OCI-LY3 (cell line): ENCODE results near the gene NUFIP2.
"Not testable (repeated sequence)": the region's sequence is repeated elsewhere in the genome, so short reads cannot be mapped to it uniquely, and the experiment has no call there.

Source experiments
- H2AFZ ChIP-seq: fragments of 200-600, 300-600 bp; shearing (Covaris generic); 2 replicates; pipeline ENCODE4 v1.6.0; 2014; ENCODE audit warnings: antibody characterized with exemption, low read depth, low read length
- H3K27ac ChIP-seq: fragments of 200-600, 300-600 bp; sonication (generic); 2 replicates; pipeline ENCODE4 v1.5.1; 2014; ENCODE audit warnings: mild to moderate bottlenecking, low read length, moderate library complexity, mixed read lengths
- H3K27me3 ChIP-seq: fragments of 200-600, 300-600 bp; sonication (generic); 2 replicates; pipeline ENCODE4 v1.6.1; 2014; ENCODE audit warnings: low read depth, low read length, mixed read lengths
- H3K36me3 ChIP-seq: fragments of 200-600, 300-600 bp; sonication (generic); replicated peaks from 2 replicates; pipeline ENCODE3; 2014; ENCODE audit warnings: low read depth, low read length, mixed read lengths
- H3K4me1 ChIP-seq: fragments of 300-600, 200-600 bp; sonication (generic); 2 replicates; pipeline ENCODE4 v1.6.1; 2014; ENCODE audit warnings: low read length, mixed read lengths
- H3K4me2 ChIP-seq: fragments of 200-600, 300-600 bp; sonication (generic); 2 replicates; pipeline ENCODE4 v1.6.1; 2014; ENCODE audit warnings: low read length, mixed read lengths
- H3K4me3 ChIP-seq: fragments of 300-600, 200-600 bp; sonication (generic); 2 replicates; pipeline ENCODE4 v1.5.1; 2014; ENCODE audit warnings: antibody characterized with exemption, mild to moderate bottlenecking, low read length, moderate library complexity
- H3K79me2 ChIP-seq: fragments of 300-600, 200-600 bp; shearing (Covaris generic); 2 replicates; pipeline ENCODE4 v1.6.1; 2014; ENCODE audit warnings: mild to moderate bottlenecking, low read length, mixed read lengths
- H3K9ac ChIP-seq: fragments of 300-600, 200-600 bp; shearing (Covaris generic); 2 replicates; pipeline ENCODE4 v1.6.0; 2014; ENCODE audit warnings: mild to moderate bottlenecking, low read length, moderate library complexity
- H3K9me3 ChIP-seq: fragments of 200-600, 300-600 bp; shearing (Covaris generic); 2 replicates; pipeline ENCODE4 v1.6.1; 2014; ENCODE audit warnings: low read length, mixed read lengths; ENCODE audit not compliant: insufficient read depth
- H4K20me1 ChIP-seq: fragments of 200-600, 300-600 bp; sonication (generic); 2 replicates; pipeline ENCODE4 v1.6.1; 2016; ENCODE audit warnings: low read length, mixed read lengths; ENCODE audit not compliant: insufficient read depth
- EZH2phosphoT487 ChIP-seq: fragments of 200-600 bp; shearing (Covaris generic); IDR thresholded peaks from 2 replicates; pipeline ENCODE4 v1.6.1; 2018; ENCODE audit warnings: antibody characterized with exemption, mixed run types, low read depth
- TF ChIP-seq, protein P1 (sequence below): fragments of 200-600, 300-600 bp; sonication (generic); IDR thresholded peaks from 2 replicates; pipeline ENCODE4 v1.5.1; 2014; ENCODE audit warnings: antibody characterized with exemption, low read length, low read depth

NUFIP2 gene

GRCh38 chr17:29279397-29280070 is 14.4 kb downstream of the NUFIP2 start:
- no peak overlapping the region for H3K4me2 ChIP-seq
- H3K4me1 ChIP-seq, result no peaks in the 10 kb centered on the region
- no peak overlapping the region for H3K9ac ChIP-seq
- H3K9me3 ChIP-seq, result no peaks in the 10 kb centered on the region
- peaks cover 69% of the 10 kb centered on the region for H3K36me3 ChIP-seq
- TF ChIP-seq EZH2phosphoT487, result no peak
- TF ChIP-seq, protein P1, sequence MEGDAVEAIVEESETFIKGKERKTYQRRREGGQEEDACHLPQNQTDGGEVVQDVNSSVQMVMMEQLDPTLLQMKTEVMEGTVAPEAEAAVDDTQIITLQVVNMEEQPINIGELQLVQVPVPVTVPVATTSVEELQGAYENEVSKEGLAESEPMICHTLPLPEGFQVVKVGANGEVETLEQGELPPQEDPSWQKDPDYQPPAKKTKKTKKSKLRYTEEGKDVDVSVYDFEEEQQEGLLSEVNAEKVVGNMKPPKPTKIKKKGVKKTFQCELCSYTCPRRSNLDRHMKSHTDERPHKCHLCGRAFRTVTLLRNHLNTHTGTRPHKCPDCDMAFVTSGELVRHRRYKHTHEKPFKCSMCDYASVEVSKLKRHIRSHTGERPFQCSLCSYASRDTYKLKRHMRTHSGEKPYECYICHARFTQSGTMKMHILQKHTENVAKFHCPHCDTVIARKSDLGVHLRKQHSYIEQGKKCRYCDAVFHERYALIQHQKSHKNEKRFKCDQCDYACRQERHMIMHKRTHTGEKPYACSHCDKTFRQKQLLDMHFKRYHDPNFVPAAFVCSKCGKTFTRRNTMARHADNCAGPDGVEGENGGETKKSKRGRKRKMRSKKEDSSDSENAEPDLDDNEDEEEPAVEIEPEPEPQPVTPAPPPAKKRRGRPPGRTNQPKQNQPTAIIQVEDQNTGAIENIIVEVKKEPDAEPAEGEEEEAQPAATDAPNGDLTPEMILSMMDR, result no peak
- H3K4me3 ChIP-seq, result no peak overlapping the region
- H3K27me3 ChIP-seq, result no peaks in the 10 kb centered on the region
- H2AFZ ChIP-seq, result no peak overlapping the region
- no peak overlapping the region for H3K27ac ChIP-seq
- H4K20me1 ChIP-seq, result peaks cover 89% of the 10 kb centered on the region
- peaks cover 100% of the 10 kb centered on the region for H3K79me2 ChIP-seq

- no peak overlapping the region for H2AFZ ChIP-seq
- H4K20me1 ChIP-seq, result peaks cover 91% of the 10 kb centered on the region
- no peaks in the 10 kb centered on the region for H3K9me3 ChIP-seq
- no peaks in the 10 kb centered on the region for H3K27me3 ChIP-seq
- H3K79me2 ChIP-seq, result peaks cover 100% of the 10 kb centered on the region
- no peak overlapping the region for H3K9ac ChIP-seq
- no peak overlapping the region for H3K27ac ChIP-seq
- TF ChIP-seq EZH2phosphoT487, result no peak
- H3K36me3 ChIP-seq, result peaks cover 71% of the 10 kb centered on the region
- H3K4me3 ChIP-seq, result no peak overlapping the region
- no peak overlapping the region for H3K4me2 ChIP-seq
- H3K4me1 ChIP-seq, result no peaks in the 10 kb centered on the region
Observed at GRCh38 chr17:29278692-29279091, 15.3 kb downstream of the NUFIP2 start.

- Histone ChIP-seq H3K9me3 (no peaks in the 10 kb centered on the region), H3K9ac (no peak overlapping the region), H3K36me3 (peaks cover 61% of the 10 kb centered on the region), H3K27ac (no peak overlapping the region), H3K4me1 (no peaks in the 10 kb centered on the region), H4K20me1 (peaks cover 96% of the 10 kb centered on the region), H3K4me3 (no peak overlapping the region), H3K79me2 (peaks cover 100% of the 10 kb centered on the region), H2AFZ (no peak overlapping the region), H3K27me3 (no peaks in the 10 kb centered on the region), H3K4me2 (no peak overlapping the region)
- TF ChIP-seq, protein P1, result no peak
- no peak for TF ChIP-seq EZH2phosphoT487
Observed at GRCh38 chr17:29273924-29274323, 20.0 kb downstream of the NUFIP2 start.

GRCh38 chr17:29271980-29272379 is 22.0 kb downstream of the NUFIP2 start:
- not testable (repeated sequence) for H2AFZ ChIP-seq, H3K4me2 ChIP-seq, H3K27ac ChIP-seq, H3K4me1 ChIP-seq, H3K27me3 ChIP-seq, H3K9me3 ChIP-seq, H3K9ac ChIP-seq, H3K4me3 ChIP-seq
- Histone ChIP-seq H3K36me3 (peaks cover 52% of the 10 kb centered on the region), H4K20me1 (peaks cover 93% of the 10 kb centered on the region), H3K79me2 (peaks cover 99% of the 10 kb centered on the region)

- Histone ChIP-seq H3K27ac (no peak overlapping the region), H3K27me3 (no peaks in the 10 kb centered on the region), H3K4me1 (no peaks in the 10 kb centered on the region), H3K9ac (no peak overlapping the region), H2AFZ (no peak overlapping the region), H3K36me3 (peaks cover 51% of the 10 kb centered on the region), H3K9me3 (no peaks in the 10 kb centered on the region), H3K79me2 (peaks cover 82% of the 10 kb centered on the region), H3K4me2 (no peak overlapping the region), H3K4me3 (no peak overlapping the region), H4K20me1 (peaks cover 72% of the 10 kb centered on the region)
- TF ChIP-seq EZH2phosphoT487, result no peak
- TF ChIP-seq, protein P1, result no peak
Observed at GRCh38 chr17:29263916-29264315, 30.0 kb downstream of the NUFIP2 start.
